Activated T-cell treated with anti-CD3 and anti-CD28 coated beads for 24 hours (primary cell): ENCODE measurements around the gene SLC15A4.
A peak's percentile ranks its signal among the peaks of the same experiment; 100 is the strongest.
"Not testable (repeated sequence)": the region's sequence is repeated elsewhere in the genome, so short reads cannot be mapped to it uniquely, and the experiment has no call there.

Experiments
- DNase-seq: peaks from one replicate; pipeline ENCODE4 v3.0.0-alpha.2; 2020; ENCODE audit warnings: low read depth

Gene SLC15A4

DNA sequence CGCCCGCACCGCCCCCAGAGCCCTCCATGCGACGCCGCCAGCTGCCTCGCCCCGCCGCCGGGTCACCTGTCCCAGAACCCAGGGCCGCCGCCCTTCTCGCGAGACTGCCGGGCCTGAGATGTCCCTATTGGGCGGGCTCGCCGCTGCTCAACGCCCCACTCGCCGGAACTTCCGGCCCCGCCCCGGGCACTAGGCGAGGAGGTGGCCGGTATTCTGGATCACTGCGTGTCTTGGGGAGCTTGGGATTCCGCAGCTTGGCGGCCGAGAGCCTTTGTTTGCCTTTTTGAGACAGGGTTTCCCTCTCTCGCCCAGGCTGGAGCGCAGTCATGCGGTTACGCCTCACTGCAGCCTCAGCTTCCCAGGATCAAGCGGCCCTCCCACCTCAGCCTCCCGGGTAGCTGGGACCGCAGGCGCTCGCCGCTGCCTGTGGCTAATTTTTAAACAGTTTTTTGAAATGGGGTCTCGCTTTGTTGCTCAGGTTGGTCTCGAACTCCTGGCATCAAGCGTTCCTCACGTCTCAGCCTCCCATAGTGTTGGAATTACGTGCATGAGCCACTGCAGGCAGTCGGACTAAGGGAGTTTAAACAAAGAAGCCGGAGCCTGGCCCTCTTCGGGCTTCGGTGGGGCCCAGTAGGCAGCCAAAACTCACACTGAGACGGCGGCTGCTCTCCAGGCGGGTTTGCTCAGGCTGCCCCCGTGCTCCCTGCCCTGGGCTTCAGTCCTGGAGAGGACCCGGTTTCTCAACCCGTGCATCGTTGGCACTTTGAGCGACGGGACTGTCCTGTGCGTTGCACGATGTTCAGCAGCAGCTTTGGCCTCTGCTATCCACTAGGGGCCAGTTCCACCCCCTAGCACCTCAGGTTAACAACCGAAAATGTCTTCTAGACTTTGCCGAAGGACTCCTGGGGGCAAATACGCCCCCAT is at the start of gene SLC15A4:
TSS of gene SLC15A4 (minus strand) at position 43 of the 924 bp plus-strand sequence. CDS start at position 28, 15 bp downstream.
- DNase-seq: peak; percentile 91

DNA sequence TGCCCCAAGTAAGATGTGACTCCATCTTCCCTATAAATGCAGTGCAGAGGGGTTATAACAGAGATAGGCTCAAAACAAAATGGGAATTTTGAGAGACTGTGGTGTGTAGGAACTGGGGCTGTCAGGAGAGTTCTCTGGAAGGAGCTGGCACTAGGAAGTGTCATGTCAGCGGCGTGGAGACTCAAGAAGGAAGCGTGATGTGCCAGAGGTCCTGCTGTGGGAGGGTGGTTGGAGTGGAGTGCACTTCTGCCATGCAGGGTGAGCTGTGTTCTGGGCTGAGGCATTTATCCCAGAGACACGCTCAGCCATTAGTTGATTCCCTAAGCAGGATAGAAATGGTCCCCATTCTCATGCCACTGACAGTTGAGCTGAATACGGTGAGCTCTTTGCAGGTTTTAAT is 48.5 kb upstream of the SLC15A4 start:
- DNase-seq: no peak

GRCh38 chr12:128871516-128871892 is 47.7 kb upstream of the SLC15A4 start:
- no peak for DNase-seq

GRCh38 chr12:128867466-128867865 is 43.7 kb upstream of the SLC15A4 start:
- no peak for DNase-seq

DNA sequence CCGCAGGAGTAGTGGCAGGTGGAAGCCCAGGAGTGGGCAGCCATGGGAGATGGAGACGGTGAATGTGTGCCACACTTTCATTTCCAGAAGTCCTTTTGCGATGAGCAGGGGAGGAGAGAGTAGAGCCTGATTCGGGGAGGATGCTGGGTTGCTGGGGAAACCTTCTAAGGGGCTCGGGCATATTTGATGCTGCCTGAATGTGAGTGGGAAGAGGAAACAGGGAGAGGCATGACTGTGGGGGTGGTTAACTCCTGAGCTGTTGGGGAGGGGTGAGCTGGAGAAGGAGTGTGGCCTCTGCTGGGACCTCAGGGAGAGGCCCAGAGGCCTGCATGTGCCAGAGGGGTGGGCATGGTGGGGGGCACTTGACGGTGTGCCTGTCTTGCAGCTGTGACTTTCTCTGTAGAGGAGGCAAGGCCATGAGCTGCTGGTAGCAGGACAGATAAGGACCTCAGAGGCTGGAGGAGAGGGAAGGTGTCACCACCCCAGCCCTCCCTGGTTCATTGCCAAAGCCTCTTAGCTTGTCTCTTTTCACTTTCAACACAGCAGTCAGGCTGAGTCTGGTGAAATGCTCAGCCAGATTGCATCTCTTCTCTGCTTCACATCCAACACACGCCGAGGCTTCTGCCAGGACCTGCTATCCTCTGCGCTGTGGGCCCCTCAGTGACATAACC is 40.9 kb upstream of the SLC15A4 start:
- DNase-seq: no peak

DNA sequence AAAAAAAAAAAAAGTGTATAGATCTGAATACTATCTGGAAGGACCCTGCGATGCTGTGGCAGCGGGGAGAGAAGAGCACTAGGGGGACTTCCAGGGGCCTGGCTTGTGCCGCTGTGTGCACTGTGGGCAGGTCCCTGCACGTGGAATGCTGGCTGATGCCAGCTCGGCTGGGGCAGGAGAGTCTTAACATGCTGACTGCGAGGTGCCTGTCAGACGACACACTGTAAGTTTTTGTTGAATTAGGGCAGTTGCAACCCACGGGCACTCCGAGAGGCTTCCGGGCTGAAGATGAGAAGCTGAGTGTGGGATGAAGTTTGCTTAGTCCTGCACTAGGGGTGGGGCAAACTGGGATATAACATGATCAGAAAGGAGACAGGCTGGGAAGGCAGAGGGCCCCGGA is 40.2 kb upstream of the SLC15A4 start:
- DNase-seq: no peak

- DNase-seq: no peak
Observed at GRCh38 chr12:128861226-128862016, 37.7 kb upstream of the SLC15A4 start.

DNA sequence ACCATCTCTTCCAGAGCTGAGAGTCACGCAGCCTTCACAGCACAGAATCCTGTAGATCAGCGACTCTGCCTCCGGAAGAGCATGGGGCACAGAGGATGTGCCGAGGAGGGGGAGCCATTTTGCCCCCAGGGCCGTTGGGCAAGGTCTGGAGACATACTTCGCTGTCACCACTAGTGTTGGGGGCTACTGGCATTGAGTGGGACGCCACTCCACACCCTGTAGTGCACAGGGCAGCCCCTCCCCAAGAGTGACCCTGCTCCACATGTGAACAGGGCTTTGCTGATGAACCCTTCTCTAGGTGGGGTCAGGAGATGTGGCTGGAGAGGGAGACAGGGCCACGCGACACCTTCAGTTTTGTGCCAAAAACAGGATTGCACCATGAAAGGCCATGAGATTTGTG is 35.6 kb upstream of the SLC15A4 start:
- no peak for DNase-seq

DNA sequence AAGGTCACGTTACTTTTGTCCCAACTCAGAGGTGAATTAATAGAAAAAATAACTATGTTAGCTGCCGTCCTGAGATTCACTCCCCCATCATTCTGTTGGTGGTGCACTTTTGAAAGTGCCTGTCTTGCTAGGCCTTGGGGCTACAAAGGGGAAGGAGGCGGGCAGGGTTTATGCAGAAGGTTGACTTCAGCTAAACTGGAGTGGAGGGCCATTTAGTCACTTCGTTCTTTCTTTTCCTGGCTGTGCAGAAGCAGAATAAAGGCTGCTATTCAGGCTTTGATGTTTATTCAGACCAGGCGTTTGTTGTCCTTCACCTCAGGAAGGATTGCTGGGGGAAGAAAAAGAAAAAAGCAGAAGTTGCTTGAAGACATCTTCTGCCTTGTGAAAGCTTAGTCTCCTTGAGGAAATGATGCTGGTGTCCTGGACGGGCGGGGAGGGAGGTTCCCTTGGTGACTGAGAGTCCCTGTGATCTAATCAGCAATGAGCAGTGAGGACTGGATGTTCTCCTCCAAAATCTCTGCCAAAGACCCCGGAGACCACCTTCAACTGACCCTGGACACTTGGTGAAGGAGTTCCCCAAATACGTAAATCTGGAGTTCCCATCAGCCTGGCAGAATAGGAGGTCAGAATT is 33.5 kb upstream of the SLC15A4 start:
- no peak for DNase-seq

DNA sequence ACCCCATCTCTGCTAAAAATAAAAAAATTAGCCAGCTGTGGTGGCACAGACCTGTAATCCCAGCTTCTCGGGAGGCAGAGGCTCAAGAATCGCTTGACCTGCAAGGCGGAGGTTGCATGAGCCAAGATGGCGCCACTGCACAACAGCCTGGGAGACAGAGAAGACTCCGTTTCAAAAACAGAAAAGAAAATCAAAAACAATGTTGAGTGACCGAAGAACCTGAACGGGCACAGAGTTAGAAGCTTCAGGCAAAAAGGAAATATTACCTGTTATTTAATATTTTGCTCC is 33.0 kb upstream of the SLC15A4 start:
- no peak for DNase-seq

GRCh38 chr12:128856035-128856790 is 32.5 kb upstream of the SLC15A4 start:
- DNase-seq: no peak

- DNase-seq: no peak
Observed at GRCh38 chr12:128853600-128854197, 29.9 kb upstream of the SLC15A4 start.

DNA sequence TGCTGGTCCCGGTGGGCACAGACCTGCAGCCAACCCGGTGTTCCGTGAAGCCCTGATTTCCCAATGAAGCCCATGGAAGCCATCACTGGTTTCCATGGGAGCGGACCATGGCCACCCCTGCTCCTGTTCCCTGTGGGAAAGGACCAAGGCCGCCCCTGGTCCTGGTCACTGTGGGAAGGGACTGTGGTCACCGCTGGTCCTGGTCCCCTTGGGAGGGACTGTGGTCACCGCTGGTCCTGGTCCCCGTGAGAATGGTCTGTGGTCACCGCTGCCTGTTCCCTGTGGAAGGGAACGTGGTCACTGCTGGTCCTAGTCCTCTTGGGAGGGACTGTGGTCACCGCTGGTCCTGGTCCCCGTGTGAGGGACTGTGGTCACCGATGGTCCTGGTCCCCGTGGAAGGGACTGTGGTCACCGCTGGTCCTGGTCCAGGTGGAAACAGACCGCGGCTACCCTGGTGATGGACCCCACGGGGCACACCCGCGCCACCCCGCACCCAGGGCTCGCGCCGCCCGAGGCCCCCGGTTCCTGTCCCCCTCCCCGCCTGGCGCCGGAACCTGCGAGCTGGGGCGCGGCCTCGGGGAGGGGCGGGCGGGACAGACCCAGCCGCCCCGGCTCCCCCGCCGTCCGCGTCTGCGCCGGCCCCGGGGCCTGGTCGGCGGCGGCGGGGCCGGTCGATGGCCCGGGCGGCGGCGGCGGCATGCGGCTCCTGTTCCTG is 29.3 kb upstream of the SLC15A4 start, which contains the start of gene GLT1D1:
TSS of gene GLT1D1 (plus strand) at position 594 of the 715 bp plus-strand sequence. CDS start at position 698, 104 bp downstream.
- no peak for DNase-seq

- no peak for DNase-seq
Observed at GRCh38 chr12:128852026-128852698, 28.4 kb upstream of the SLC15A4 start.

DNA sequence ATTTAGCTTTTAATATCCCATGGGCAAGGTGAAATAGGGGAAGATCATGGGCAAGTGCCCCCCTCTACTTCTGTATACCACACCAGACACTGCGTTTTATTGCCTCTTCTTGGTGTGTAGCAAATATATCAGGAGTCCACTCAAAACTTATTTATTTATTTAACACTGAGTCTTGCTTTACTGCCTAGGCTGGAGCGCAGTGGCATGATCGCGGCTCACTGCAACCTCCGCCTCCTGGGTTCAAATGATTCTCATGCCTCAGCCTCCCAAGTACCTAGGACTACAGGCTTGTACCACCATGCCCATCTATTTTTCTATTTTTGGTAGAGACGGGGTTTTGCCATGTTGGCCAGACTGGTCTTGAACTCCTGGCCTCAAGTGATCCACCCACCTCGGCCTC is 27.7 kb upstream of the SLC15A4 start:
- not testable (repeated sequence) for DNase-seq

DNA sequence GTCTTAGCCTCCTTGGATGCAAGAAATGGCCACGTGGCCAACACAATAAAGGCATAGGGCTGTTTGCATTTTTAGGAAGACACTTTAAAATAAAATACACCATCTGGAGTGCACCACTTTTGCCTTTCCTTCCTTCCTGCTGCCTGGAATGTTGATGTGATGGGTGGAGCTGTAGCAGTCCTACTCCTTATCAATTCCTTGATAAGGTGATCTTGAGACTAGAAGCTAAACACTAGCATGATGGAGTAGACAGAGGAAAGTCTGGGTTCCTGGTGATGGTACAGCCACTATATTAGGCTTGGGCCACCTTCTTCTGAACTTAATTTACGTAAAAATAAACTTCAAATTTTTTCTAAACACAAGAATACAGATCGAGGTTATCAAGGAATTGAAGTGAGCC is 26.6 kb upstream of the SLC15A4 start:
- no peak for DNase-seq

DNA sequence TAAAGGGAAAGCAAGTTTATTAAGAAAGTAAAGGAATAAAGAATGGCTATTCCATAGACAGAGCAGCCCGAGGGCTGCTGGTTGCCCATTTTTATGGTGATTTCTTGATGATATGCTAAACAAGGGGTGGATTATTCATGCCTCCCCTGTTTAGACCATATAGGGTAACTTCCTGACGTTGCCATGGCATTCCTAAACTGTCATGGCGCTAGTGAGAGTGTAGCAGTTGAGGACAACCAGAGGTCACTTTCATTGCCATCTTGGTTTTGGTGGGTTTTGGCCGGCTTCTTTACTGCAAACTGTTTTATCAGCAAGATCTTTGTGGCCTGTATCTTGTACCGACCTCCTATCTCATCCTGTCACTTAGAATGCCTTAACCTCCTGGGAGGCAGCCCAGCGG is 26.0 kb upstream of the SLC15A4 start:
- DNase-seq: not testable (repeated sequence)

GRCh38 chr12:128848371-128848770 is 24.6 kb upstream of the SLC15A4 start:
- DNase-seq: no peak

DNA sequence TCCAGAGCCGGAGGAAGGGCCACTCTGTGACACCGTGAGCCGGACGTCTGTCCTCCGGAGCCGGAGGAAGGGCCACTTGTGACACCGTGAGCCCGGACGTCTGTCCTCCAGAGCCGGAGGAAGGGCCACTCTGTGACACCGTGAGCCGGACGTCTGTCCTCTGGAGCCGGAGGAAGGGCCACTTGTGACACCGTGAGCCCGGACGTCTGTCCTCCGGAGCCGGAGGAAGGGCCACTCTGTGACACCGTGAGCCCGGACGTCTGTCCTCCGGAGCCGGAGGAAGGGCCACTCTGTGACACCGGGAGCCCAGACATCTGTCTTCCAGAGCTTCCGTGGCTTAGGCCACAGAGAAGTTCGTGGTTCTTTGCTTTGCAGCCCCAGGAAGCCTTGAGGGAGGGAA is 22.9 kb upstream of the SLC15A4 start:
- not testable (repeated sequence) for DNase-seq
